ENCODE results near the gene ELMO1. TPM values are rescaled to one million over a fixed set of nuclear protein-coding genes. Genes with fewer than 3 reads are reported as not detected.

Gene ELMO1
- total and polyA plus RNA-seq, 2 of the 13 experiments (the other 11 are each of a cell fraction or from before 2014, with no cell fraction given) = 0.11 to 0.17 TPM

GRCh38 chr7:37150180-37150579 lies 298.5 kb downstream of the ELMO1 start (continued):
- TF ChIP-seq KAT2B (IDR thresholded peaks at IDR 0.05; ENCODE audit: borderline replicate concordance, low read depth, low read length) (no peak), ZNF850 (CRISPR knock-in tag; conservative IDR thresholded peaks at IDR 0.05) (no peak), ZNF605 (CRISPR knock-in tag; IDR thresholded peaks at IDR 0.05) (no peak), GFI1 (CRISPR knock-in tag; IDR thresholded peaks at IDR 0.05; ENCODE audit: borderline replicate concordance) (peak; percentile 49; the same call in 1 of the 2 replicates), ZKSCAN1 (IDR thresholded peaks at IDR 0.05; ENCODE audit: low read length) (peak; percentile 58), PAF1 (CRISPR knock-in tag; IDR thresholded peaks at IDR 0.05) (no peak), ZKSCAN8 (CRISPR knock-in tag; IDR thresholded peaks at IDR 0.05; ENCODE audit: borderline replicate concordance) (no peak), SMAD9 (CRISPR knock-in tag; IDR thresholded peaks at IDR 0.05) (no peak), ZNF558 (CRISPR knock-in tag; IDR thresholded peaks at IDR 0.05; ENCODE audit: borderline replicate concordance) (no peak), FOXK1 (CRISPR knock-in tag; IDR thresholded peaks at IDR 0.05; ENCODE audit: borderline replicate concordance, low read depth) (0 out of 2 replicates have a peak, but pooled peaks have one; percentile 41), NFIC (IDR thresholded peaks at IDR 0.05; ENCODE audit: low read length) (no peak), ZNF251 (CRISPR knock-in tag; IDR thresholded peaks at IDR 0.05) (no peak), MTF2 (CRISPR knock-in tag; IDR thresholded peaks at IDR 0.05; ENCODE audit: borderline replicate concordance) (no peak), PITX1 (CRISPR knock-in tag; IDR thresholded peaks at IDR 0.05) (no peak), RARA (CRISPR knock-in tag; IDR thresholded peaks at IDR 0.05) (no peak), ZNF431 (CRISPR knock-in tag; IDR thresholded peaks at IDR 0.05; ENCODE audit: borderline replicate concordance, low read depth) (no peak), ZBTB39 (CRISPR knock-in tag; IDR thresholded peaks at IDR 0.05) (no peak), IKZF5 (CRISPR knock-in tag; IDR thresholded peaks at IDR 0.05) (no peak), KLF11 (CRISPR knock-in tag; IDR thresholded peaks at IDR 0.05) (no peak), PAXIP1 (CRISPR knock-in tag; conservative IDR thresholded peaks at IDR 0.05) (peak; percentile 53; the same call in 1 of the 2 replicates), SIN3B (IDR thresholded peaks at IDR 0.05; ENCODE audit: low read length) (no peak)
- TF ChIP-seq, protein P1, sequence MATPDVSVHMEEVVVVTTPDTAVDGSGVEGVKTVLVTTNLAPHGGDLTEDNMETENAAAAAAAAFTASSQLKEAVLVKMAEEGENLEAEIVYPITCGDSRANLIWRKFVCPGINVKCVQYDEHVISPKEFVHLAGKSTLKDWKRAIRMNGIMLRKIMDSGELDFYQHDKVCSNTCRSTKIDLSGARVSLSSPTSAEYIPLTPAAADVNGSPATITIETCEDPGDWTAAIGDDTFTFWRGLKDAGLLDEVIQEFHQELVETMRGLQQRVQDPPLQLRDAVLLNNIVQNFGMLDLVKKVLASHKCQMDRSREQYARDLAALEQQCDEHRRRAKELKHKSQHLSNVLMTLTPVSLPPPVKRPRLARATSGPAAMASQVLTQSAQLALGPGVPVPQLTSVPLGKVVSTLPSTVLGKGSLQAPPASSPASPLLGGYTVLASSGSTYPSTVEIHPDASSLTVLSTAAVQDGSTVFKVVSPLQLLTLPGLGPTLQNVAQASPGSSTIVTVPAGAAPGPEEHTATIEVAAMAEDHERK (CRISPR knock-in tag; IDR thresholded peaks at IDR 0.05; ENCODE audit: low read depth) = no peak
- TF ChIP-seq, protein P2, sequence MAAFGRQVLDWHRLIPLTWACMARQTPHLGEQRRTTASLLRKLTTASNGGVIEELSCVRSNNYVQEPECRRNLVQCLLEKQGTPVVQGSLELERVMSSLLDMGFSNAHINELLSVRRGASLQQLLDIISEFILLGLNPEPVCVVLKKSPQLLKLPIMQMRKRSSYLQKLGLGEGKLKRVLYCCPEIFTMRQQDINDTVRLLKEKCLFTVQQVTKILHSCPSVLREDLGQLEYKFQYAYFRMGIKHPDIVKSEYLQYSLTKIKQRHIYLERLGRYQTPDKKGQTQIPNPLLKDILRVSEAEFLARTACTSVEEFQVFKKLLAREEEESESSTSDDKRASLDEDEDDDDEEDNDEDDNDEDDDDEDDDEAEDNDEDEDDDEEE (CRISPR knock-in tag; IDR thresholded peaks at IDR 0.05) = no peak

All from HepG2 (cell line).